Lung microvascular endothelial cell (primary cell): ENCODE data around the gene MAST1. TPM values are rescaled to one million over a fixed set of nuclear protein-coding genes. Genes with fewer than 3 reads are reported as not detected.
"Not testable (repeated sequence)": the region's sequence is repeated elsewhere in the genome, so short reads cannot be mapped to it uniquely, and the experiment has no call there.

Experiments used
- DNase-seq, 2 donors: peaks; one replicate each; pipeline versions ENCODE4 v3.0.0 to v3.0.0-alpha.2; 2010; ENCODE audit warnings: low read depth in 2 of 2
- total RNA-seq: library from RNA; depleted of rRNA; stranded (reverse); fragments of >200 nt; gene quantifications from 2 replicates; pipeline ENCODE4 v1.2.1, GENCODE V29; 2014

MAST1 gene
- total RNA-seq, 1 donor from 2014 or later: 0.60 TPM

- DNase-seq: no peak
Measured at GRCh38 chr19:12800923-12801465, 37.3 kb upstream of the MAST1 start.

GRCh38 chr19:12801466-12802266, 36.6 kb upstream of the MAST1 start, which contains the start of the genes PRDX2 and THSD8:
Gene PRDX2 (minus strand): TSS chr19:12801800. CDS start chr19:12801261, 539 bp downstream.
Gene THSD8 (plus strand): TSS chr19:12802069. CDS start chr19:12802072, 3 bp downstream.
- peak; percentile 64 to 86 for DNase-seq

DNA sequence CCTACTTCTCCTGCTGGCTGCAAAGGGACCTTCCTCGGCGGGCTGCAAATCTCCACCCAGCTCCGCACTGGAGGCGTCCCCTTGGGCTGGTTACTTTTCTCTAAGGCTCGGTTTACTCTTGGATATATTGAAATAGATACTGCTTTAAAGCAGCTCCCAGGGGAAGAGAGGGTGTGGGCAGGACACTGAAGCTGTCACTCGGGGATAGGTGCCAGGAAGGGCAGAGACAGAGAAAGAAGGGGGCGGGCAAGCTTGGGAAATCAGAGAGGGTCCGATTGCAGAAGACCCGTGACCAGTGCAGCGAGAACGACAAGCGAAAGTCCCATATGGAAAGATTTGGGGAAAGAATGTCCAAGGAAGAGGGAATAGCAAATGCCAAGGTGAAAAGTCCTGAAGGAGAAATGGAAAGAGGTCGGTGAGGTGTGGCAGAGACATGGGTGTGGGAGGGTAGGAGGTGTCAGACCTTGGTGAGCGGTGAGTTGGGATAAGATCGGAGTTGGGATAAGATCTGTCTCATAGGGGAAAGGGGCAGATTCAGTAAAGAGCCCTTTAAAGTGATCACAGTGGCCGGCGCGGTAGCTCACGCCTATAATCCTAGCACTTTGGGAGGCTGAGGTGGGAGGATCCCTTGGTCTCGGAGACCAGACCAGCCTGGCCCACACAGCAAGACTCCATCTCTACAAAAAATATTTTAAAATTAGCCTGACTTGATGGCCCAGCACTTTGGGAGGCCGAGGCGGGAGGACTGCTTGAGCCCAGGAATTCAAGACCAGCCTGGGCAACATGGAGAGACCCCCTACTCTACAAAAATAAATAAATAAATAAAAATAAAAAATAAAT, 35.8 kb upstream of the MAST1 start:
- no peak for DNase-seq

DNA sequence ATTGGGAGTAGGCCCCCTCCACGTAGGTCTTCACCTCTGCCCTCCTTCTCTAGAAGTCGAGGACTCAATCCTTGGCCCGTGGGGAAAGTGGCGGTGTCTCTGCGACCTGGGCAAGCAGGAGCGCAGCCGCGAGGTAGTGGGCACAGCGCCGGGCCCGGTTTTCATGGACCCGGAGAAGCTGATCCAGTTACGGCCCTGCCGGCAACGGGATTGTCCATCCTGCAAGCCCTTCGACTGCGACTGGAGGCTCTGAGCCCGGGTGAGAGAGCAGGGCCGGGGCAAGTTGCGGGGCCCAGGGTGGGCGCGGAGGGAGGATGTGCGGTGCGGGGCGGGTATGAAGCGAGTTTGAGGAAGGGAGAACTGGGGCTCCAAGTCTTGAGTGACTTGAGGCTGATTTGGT, 34.3 kb upstream of the MAST1 start:
- DNase-seq: no peak

GRCh38 chr19:12806242-12807081, 31.9 kb upstream of the MAST1 start, which contains the start of gene RNASEH2A:
Gene RNASEH2A (plus strand): TSS chr19:12806584. CDS start chr19:12806674, 90 bp downstream.
- DNase-seq: peak; percentile 92 to 93

GRCh38 chr19:12815088-12815487, 23.2 kb upstream of the MAST1 start:
- no peak for DNase-seq

GRCh38 chr19:12817188-12817587, 21.1 kb upstream of the MAST1 start:
- DNase-seq: not testable (repeated sequence)

GRCh38 chr19:12817810-12818209, 20.5 kb upstream of the MAST1 start:
- not testable (repeated sequence) for DNase-seq

DNA sequence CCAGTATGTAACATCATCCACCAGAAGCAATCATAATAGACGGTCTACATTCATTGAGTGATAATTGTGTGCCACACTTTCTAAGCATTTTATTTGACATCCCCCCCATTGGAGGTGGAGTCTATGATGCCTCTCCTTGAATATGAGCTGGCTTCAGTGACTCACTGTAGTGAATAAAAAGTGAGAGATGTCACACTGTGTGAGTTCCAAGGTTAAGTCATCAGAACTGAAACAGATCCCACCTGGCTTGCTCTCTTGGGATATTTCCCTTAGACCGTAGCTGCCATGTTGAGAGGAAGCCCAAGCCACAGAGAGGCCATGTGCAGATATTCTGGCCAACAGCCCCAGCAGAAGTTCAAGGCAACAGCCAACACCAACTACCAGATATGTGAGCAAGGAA, 16.6 kb upstream of the MAST1 start:
- DNase-seq: no peak

GRCh38 chr19:12825254-12826131, 12.8 kb upstream of the MAST1 start:
- DNase-seq: peak in 1 of 2 donors; percentile 33

GRCh38 chr19:12828494-12828893, 9.8 kb upstream of the MAST1 start:
- DNase-seq: no peak

DNA sequence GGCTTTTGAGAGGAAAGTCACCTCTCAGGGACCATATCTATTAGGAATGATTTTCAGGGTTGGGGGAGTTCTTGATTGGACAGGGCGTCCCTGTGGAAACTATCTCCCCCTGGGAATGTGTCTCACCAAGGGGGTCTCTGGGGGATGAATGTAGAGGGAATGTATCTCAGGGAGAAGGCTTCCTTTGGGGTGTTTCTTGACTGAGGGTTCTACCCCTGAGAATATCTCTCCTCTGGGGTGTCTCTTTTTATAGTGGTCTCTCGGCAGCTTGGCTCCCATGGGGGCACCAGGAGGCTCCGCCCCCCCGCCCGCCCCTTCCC, 4.9 kb upstream of the MAST1 start:
- no peak for DNase-seq

DNA sequence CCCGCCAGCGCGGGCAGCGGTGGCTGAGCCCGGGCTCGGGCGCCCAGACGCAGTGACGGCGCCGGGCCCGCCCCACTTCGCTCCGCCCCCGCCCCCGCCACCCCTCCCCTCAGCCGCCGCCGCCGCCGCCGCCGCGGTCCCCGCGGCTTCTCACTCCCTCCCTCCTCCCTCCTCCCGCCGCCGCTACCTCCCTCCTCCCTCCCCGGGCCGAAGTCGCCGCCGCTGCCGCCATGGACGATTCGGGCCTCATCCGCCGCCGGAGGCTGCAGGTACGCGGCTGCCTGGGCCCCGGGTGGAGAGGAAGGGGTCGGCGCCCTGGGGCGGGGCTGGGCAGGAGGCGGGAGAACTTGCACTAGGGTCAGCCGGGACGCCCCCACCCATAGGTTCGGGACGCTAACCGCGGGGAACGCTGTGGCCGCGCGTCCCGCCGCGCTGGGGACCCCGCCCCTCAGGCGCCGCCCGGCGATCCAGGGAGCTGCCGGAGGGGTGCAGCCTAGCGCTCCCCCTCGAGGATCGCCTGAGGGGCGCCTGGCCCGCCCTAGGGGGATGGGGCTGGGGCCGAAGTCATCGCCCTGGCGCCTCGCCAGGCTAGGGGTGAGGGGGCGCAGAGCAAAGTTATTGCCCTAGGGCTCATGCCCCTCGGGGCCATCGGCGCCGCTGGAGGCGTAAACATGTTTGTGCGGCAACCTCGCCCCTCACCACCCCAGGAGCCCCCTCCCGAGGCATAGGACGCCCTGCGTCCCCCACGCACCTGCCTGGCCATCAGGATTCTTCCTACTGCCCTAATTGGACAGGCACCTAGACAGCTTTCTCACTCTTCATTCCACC, 4.4 kb upstream of the MAST1 start:
- DNase-seq: no peak

DNA sequence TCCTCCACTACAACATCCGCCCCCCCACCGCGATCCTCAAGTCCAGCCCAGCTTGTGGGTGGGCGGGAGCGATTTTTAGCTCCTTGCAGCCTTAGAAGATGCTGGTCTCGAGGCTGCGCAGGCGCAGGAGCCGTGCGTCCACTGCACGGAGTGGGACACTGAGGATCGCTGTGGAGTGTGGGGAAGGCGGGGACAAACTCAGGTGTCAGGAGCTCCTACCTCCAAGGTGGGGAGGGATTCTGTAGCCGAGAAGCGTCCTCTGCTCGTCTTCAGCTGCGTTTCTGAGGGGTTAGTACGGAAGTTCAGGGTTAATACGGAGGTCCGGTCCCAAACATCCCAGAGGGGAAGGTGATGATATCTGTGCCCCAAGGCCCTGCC, 3.8 kb upstream of the MAST1 start, which contains the start of gene RTBDN:
Gene RTBDN, minus strand, starts transcription at position 14 of the 378 bp plus-strand sequence. CDS start 4,600 bp downstream, outside the sequence.
- no peak for DNase-seq

- DNase-seq: peak in 1 of 2 donors; percentile 26
Measured at GRCh38 chr19:12834976-12835757, 3.1 kb upstream of the MAST1 start.

- no peak for DNase-seq
Measured at GRCh38 chr19:12836529-12836863, 1.8 kb upstream of the MAST1 start.

GRCh38 chr19:12837225-12837624, 1.1 kb upstream of the MAST1 start:
- no peak for DNase-seq
